Cardiac fibroblast (primary cell): ENCODE data around the gene MX2.

ENCODE experiments used
- DNase-seq, 2 donors: peaks; one replicate each; pipeline versions ENCODE4 v3.0.0 to v3.0.0-alpha.2; 2010; ENCODE audit warnings: low read depth in 2 of 2
- H3K4me3 ChIP-seq, 2 donors: replicated peaks in 1 of 2; 1 replicate in 1 of 2; 2 replicates in 1 of 2; pipeline ENCODE4 v1.5.1; 2011; ENCODE audit warnings: low read depth in 2 of 2, low read length in 2 of 2, mild to moderate bottlenecking in 2 of 2, moderate library complexity in 1 of 2
- CTCF ChIP-seq: IDR thresholded peaks from one replicate; pipeline ENCODE4 v1.5.1; 2011; ENCODE audit warnings: low read depth, mild to moderate bottlenecking, low read length, inconsistent platforms

Gene MX2

GRCh38 chr21:41397471-41397891 is 35.7 kb downstream of the MX2 start:
- no peak overlapping the region for H3K4me3 ChIP-seq
- DNase-seq: no peak
- no peak for TF ChIP-seq CTCF

GRCh38 chr21:41398251-41398650 is 36.4 kb downstream of the MX2 start:
- DNase-seq: no peak
- no peak overlapping the region for H3K4me3 ChIP-seq
- no peak for TF ChIP-seq CTCF

- no peak for TF ChIP-seq CTCF
- no peak for DNase-seq
- no peak overlapping the region for H3K4me3 ChIP-seq
These were observed 37.0 kb downstream of the MX2 start for GRCh38 chr21:41398831-41399230.

GRCh38 chr21:41399246-41399800 is 37.5 kb downstream of the MX2 start:
- DNase-seq: no peak
- TF ChIP-seq CTCF: no peak
- H3K4me3 ChIP-seq: no peak overlapping the region

GRCh38 chr21:41402231-41402630 is 40.4 kb downstream of the MX2 start:
- no peak overlapping the region for H3K4me3 ChIP-seq
- TF ChIP-seq CTCF: no peak
- DNase-seq: no peak

GRCh38 chr21:41402796-41403195 is 41.0 kb downstream of the MX2 start:
- no peak for TF ChIP-seq CTCF
- H3K4me3 ChIP-seq: no peak overlapping the region

GRCh38 chr21:41403331-41403730 is 41.5 kb downstream of the MX2 start:
- no peak for DNase-seq
- H3K4me3 ChIP-seq: no peak overlapping the region
- no peak for TF ChIP-seq CTCF

More at GRCh38 chr21:41402796-41403195, 41.0 kb downstream of the MX2 start:
- no peak for DNase-seq
